ENCODE results near the gene FLAD1.

FLAD1 gene

GRCh38 chr1:155007251-155007828, 24.2 kb downstream of the FLAD1 start:
- POLR2A ChIA-PET = interaction anchor here (0.7 to 1.5 kb wide), 4 partner anchors 10 to 34 kb away, joined by 3 to 7 read pairs (median 4); partner anchors contain the start of gene FLAD1
- CTCF ChIA-PET = interaction anchor here (0.5 to 3.5 kb wide), 5 partner anchors 8 to 55 kb away, joined by 3 to 30 read pairs (median 3); no protein-coding TSS in a partner anchor
- H3K4me1 ChIP-seq (ENCODE audit: control insufficient read depth, insufficient read depth, low read length) = peaks cover 13% of the 10 kb centered on the region
- TF ChIP-seq GLIS2 (tag by site-specific recombination; IDR thresholded peaks at IDR 0.05) (peak; percentile 33; the same call in 1 of the 2 replicates), HIC1 (tag by site-specific recombination; IDR thresholded peaks at IDR 0.05) (peak; percentile 76; the same call in 1 of the 2 replicates), ZNF138 (tag by site-specific recombination; IDR thresholded peaks at IDR 0.05; ENCODE audit: borderline replicate concordance) (no peak), PATZ1 (tag by site-specific recombination; IDR thresholded peaks at IDR 0.05) (peak; percentile 13), REPIN1 (tag by site-specific recombination; IDR thresholded peaks at IDR 0.05; ENCODE audit: low read depth) (no peak), KLF1 (tag by site-specific recombination; IDR thresholded peaks at IDR 0.05) (0 out of 2 replicates have a peak, but pooled peaks have one; percentile 23)
- no peaks in the 10 kb centered on the region for H3K9me3 ChIP-seq (ENCODE audit: control insufficient read depth, insufficient read depth, low read depth, low read length)
- no peak overlapping the region for H3K27ac ChIP-seq (ENCODE audit: extremely low read depth, low read depth, low read length)
- H3K36me3 ChIP-seq (ENCODE audit: control insufficient read depth in 2 of 2, insufficient read depth in 1 of 2, low read length in 2 of 2) = peaks cover 0 to 2% of the 10 kb centered on the region in 2 experiments; a peak in 1 of 3 replicates
- H3K4me3 ChIP-seq (ENCODE audit: low read depth, low read length) = no peak overlapping the region

GRCh38 chr1:155008015-155008941, 25.1 kb downstream of the FLAD1 start:
- H3K4me3 ChIP-seq (ENCODE audit: low read depth, low read length) = no peak overlapping the region
- POLR2A ChIA-PET = interaction anchor here (0.7 to 0.8 kb wide), 3 partner anchors 25 to 33 kb away, joined by 3 to 4 read pairs (median 3); partner anchors contain the start of gene FLAD1
- H3K9me3 ChIP-seq (ENCODE audit: control insufficient read depth, insufficient read depth, low read depth, low read length) = no peaks in the 10 kb centered on the region
- H3K4me1 ChIP-seq (ENCODE audit: control insufficient read depth, insufficient read depth, low read length) = peaks cover 16% of the 10 kb centered on the region
- CTCF ChIA-PET = interaction anchor here (0.5 to 3.5 kb wide), 7 partner anchors 9 to 83 kb away, joined by 3 to 30 read pairs (median 3); partner anchors contain the start of gene PBXIP1
- no peak overlapping the region for H3K27ac ChIP-seq (ENCODE audit: extremely low read depth, low read depth, low read length)
- peaks cover 0 to 6% of the 10 kb centered on the region in 2 experiments; a peak in 1 of 3 replicates for H3K36me3 ChIP-seq (ENCODE audit: control insufficient read depth in 2 of 2, insufficient read depth in 1 of 2, low read length in 2 of 2)
- TF ChIP-seq SP3 (tag by site-specific recombination; IDR thresholded peaks at IDR 0.05) (peak; percentile 46), ZNF777 (tag by site-specific recombination; IDR thresholded peaks at IDR 0.05; ENCODE audit: borderline replicate concordance) (no peak), TCF7L2 (IDR thresholded peaks at IDR 0.05; ENCODE audit: borderline replicate concordance, low read depth, low read length) (no peak), SP2 (tag by site-specific recombination; IDR thresholded peaks at IDR 0.05) (peak; percentile 35), RBAK (tag by site-specific recombination; IDR thresholded peaks at IDR 0.05) (no peak), ZNF692 (tag by site-specific recombination; IDR thresholded peaks at IDR 0.05) (0 out of 2 replicates have a peak, but pooled peaks have one; percentile 14), ZFP69B (tag by site-specific recombination; IDR thresholded peaks at IDR 0.05) (0 out of 2 replicates have a peak, but pooled peaks have one; percentile 23), PRDM10 (tag by site-specific recombination; IDR thresholded peaks at IDR 0.05) (peak; percentile 49), IKZF3 (tag by site-specific recombination; IDR thresholded peaks at IDR 0.05) (peak; percentile 51; the same call in 1 of the 2 replicates), KLF1 (tag by site-specific recombination; IDR thresholded peaks at IDR 0.05) (peak; percentile 93), ZNF394 (tag by site-specific recombination; IDR thresholded peaks at IDR 0.05; ENCODE audit: borderline replicate concordance) (no peak), HIC1 (tag by site-specific recombination; IDR thresholded peaks at IDR 0.05) (peak; percentile 68), ZNF701 (tag by site-specific recombination; IDR thresholded peaks at IDR 0.05) (no peak), ZFHX2 (tag by site-specific recombination; conservative IDR thresholded peaks at IDR 0.05) (peak; percentile 63), GLIS2 (tag by site-specific recombination; IDR thresholded peaks at IDR 0.05) (peak; percentile 21; the same call in 1 of the 2 replicates)

Data from HEK293 (cell line).